Measurements from ENCODE around the gene DNAJB14.

DNA sequence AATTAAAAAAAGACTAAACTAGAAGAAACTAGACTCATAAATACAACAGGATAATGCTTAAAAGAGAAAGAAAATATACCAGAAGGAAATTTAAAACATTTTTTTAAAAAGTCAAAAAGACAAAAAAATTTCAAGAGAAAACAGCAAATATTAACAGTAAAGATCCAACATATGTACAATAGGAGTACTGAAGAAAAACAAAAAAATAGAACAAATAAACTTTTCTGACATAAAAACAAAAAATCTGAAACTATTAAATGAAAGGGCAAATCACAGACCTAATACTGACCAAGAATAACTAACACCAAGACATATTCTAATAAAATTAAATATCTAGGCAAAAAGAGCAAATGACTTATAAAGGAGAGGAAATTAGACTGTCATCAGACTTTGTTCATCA lies 11.5 kb downstream of the DNAJB14 start:
- TF ChIP-seq, protein P1, sequence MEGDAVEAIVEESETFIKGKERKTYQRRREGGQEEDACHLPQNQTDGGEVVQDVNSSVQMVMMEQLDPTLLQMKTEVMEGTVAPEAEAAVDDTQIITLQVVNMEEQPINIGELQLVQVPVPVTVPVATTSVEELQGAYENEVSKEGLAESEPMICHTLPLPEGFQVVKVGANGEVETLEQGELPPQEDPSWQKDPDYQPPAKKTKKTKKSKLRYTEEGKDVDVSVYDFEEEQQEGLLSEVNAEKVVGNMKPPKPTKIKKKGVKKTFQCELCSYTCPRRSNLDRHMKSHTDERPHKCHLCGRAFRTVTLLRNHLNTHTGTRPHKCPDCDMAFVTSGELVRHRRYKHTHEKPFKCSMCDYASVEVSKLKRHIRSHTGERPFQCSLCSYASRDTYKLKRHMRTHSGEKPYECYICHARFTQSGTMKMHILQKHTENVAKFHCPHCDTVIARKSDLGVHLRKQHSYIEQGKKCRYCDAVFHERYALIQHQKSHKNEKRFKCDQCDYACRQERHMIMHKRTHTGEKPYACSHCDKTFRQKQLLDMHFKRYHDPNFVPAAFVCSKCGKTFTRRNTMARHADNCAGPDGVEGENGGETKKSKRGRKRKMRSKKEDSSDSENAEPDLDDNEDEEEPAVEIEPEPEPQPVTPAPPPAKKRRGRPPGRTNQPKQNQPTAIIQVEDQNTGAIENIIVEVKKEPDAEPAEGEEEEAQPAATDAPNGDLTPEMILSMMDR (IDR thresholded peaks at IDR 0.05): no peak
- no peak for TF ChIP-seq EZH2 (IDR thresholded peaks at IDR 0.05; ENCODE audit: borderline replicate concordance, insufficient read depth, low read depth, low read length, poor library complexity, severe bottlenecking)
